ENCODE results near the gene TBCD. TPM values are rescaled to one million over a fixed set of nuclear protein-coding genes. Genes with fewer than 3 reads are reported as not detected.

TBCD gene
- total and polyA plus RNA-seq, 9 of the 15 experiments (the other 6 are each of a cell fraction or from before 2014, with no cell fraction given) = 8.9 to 98.5 (median 28.0) TPM

- CTCF ChIA-PET (ENCODE audit: low intra/inter-chr PET ratio) = no interaction called here
- in situ Hi-C loops (cut with MboI) (no loop called here), intact Hi-C loops (cut with micrococcal nuclease) (no loop called here)
- H3K9ac ChIP-seq (ENCODE audit: insufficient read depth in 1 of 2, low read depth in 2 of 2, low read length in 2 of 2) = no peak overlapping the region
- no peak for ATAC-seq
- H3K4me2 ChIP-seq (ENCODE audit: insufficient read depth, low read length) = no peak overlapping the region
- 98% methylated on average over 5 of the region's 5 CpGs for WGBS (ENCODE audit: insufficient coverage, low coverage, missing lambda C conversion rate)
- H3K27me3 ChIP-seq (ENCODE audit: control insufficient read depth in 2 of 2, insufficient read depth in 2 of 2, low read length in 2 of 2) = no peaks in the 10 kb centered on the region
- peaks cover 6% of the 10 kb centered on the region for H3K9me3 ChIP-seq (replicated peaks; ENCODE audit: control insufficient read depth, insufficient read depth, low read depth, low read length)
- H3K27ac ChIP-seq (ENCODE audit: extremely low read depth, low read depth, low read length) = no peak overlapping the region
- no peaks in the 10 kb centered on the region for H3K9me1 ChIP-seq (ENCODE audit: control insufficient read depth, insufficient read depth, low read length)
- BruUV-seq (replicated peaks) = no TSS peak
- peaks cover 0 to 4% of the 10 kb centered on the region in 2 experiments; a peak in 2 of 5 replicates for H3K4me1 ChIP-seq (replicated peaks in 1 of 2; ENCODE audit: control insufficient read depth in 2 of 2, insufficient read depth in 2 of 2, low read length in 2 of 2)
- H4K20me1 ChIP-seq (replicated peaks; ENCODE audit: control insufficient read depth, insufficient read depth, low read length) = no peaks in the 10 kb centered on the region
- no peaks in the 10 kb centered on the region for H3K79me2 ChIP-seq (ENCODE audit: control insufficient read depth, insufficient read depth, low read length)
- FAIRE-seq = no peak
- no peak for DNase-seq (ENCODE audit: extremely low read depth in 1 of 4, low spot score in 3 of 4)
- TF ChIP-seq SPI1 (IDR thresholded peaks at IDR 0.05; ENCODE audit: borderline replicate concordance, low read depth, low read length) = no peak
- TF ChIP-seq PATZ1 (CRISPR knock-in tag; IDR thresholded peaks at IDR 0.05; ENCODE audit: borderline replicate concordance) = no peak
- TF ChIP-seq HMG20A (CRISPR knock-in tag; conservative IDR thresholded peaks at IDR 0.05) = no peak
- no peak for TF ChIP-seq ESRRB (CRISPR knock-in tag; IDR thresholded peaks at IDR 0.05; ENCODE audit: borderline replicate concordance)
- no peak for TF ChIP-seq TOE1 (IDR thresholded peaks at IDR 0.05; ENCODE audit: borderline replicate concordance)
- no peak for TF ChIP-seq TOE1 (CRISPR knock-in tag; IDR thresholded peaks at IDR 0.05; ENCODE audit: borderline replicate concordance, low read depth)
- TF ChIP-seq SP1 (CRISPR knock-in tag; IDR thresholded peaks at IDR 0.05) = no peak
- no peak for TF ChIP-seq MEF2A (IDR thresholded peaks at IDR 0.05; ENCODE audit: control insufficient read depth, low read depth, low read length)
- no peak for TF ChIP-seq NFATC3 (IDR thresholded peaks at IDR 0.05)
- TF ChIP-seq RBM14 (IDR thresholded peaks at IDR 0.05; ENCODE audit: borderline replicate concordance, insufficient read depth, low read depth, low read length) = no peak
- no peak for TF ChIP-seq ZNF140 (CRISPR knock-in tag; IDR thresholded peaks at IDR 0.05)
- TF ChIP-seq ID3 (CRISPR knock-in tag; IDR thresholded peaks at IDR 0.05) = no peak
- no peak for TF ChIP-seq ID3 (tag; IDR thresholded peaks at IDR 0.05)
- TF ChIP-seq NCOA4 (IDR thresholded peaks at IDR 0.05; ENCODE audit: partially characterized antibody) = no peak
- no peak for TF ChIP-seq HLTF (IDR thresholded peaks at IDR 0.05)
- no peak for TF ChIP-seq ZNF408 (CRISPR knock-in tag; IDR thresholded peaks at IDR 0.05; ENCODE audit: low read depth)
- TF ChIP-seq OTX1 (CRISPR knock-in tag; IDR thresholded peaks at IDR 0.05) = no peak
- peaks cover 63% of the 10 kb centered on the region for H3K36me3 ChIP-seq (ENCODE audit: control insufficient read depth, insufficient read depth, low read length)
- H2AFZ ChIP-seq (ENCODE audit: low read depth, low read length) = no peak overlapping the region
- POLR2A ChIA-PET = interaction anchor here (1.0 kb wide), 1 partner anchor 12 kb away, joined by 7 read pairs; no protein-coding TSS in a partner anchor
- no peak overlapping the region for H3K4me3 ChIP-seq
Observed at GRCh38 chr17:82817947-82818346, 66.1 kb downstream of the TBCD start.
